ELR (cell line): Measurements from ENCODE around the gene KMT2C.
"Not testable (repeated sequence)": the region's sequence is repeated elsewhere in the genome, so short reads cannot be mapped to it uniquely, and the experiment has no call there.

Source experiments
- DNase-seq: peaks from one replicate; pipeline ENCODE4 v3.0.0-alpha.2; 2015; ENCODE audit warnings: low read depth

KMT2C gene

GRCh38 chr7:152355474-152356057, 80.2 kb downstream of the KMT2C start:
- DNase-seq: no peak

GRCh38 chr7:152354061-152354460, 81.7 kb downstream of the KMT2C start:
- peak; percentile 37 for DNase-seq

GRCh38 chr7:152353281-152353680, 82.5 kb downstream of the KMT2C start:
- DNase-seq: peak; percentile 7

GRCh38 chr7:152351747-152352146, 84.1 kb downstream of the KMT2C start:
- DNase-seq: not testable (repeated sequence)

GRCh38 chr7:152351168-152351567, 84.6 kb downstream of the KMT2C start:
- peak; percentile 28 for DNase-seq

GRCh38 chr7:152347888-152348287, 87.9 kb downstream of the KMT2C start:
- no peak for DNase-seq

GRCh38 chr7:152344253-152344652, 91.5 kb downstream of the KMT2C start:
- DNase-seq: peak; percentile 13

GRCh38 chr7:152342796-152343195, 93.0 kb downstream of the KMT2C start:
- DNase-seq: no peak

GRCh38 chr7:152341914-152342236, 93.9 kb downstream of the KMT2C start:
- DNase-seq: no peak

GRCh38 chr7:152341039-152341913, 94.5 kb downstream of the KMT2C start:
- DNase-seq: peak; percentile 66

- DNase-seq: no peak
Measured at GRCh38 chr7:152340161-152340560, 95.6 kb downstream of the KMT2C start.

GRCh38 chr7:152338561-152338960, 97.2 kb downstream of the KMT2C start:
- DNase-seq: no peak

- peak; percentile 70 for DNase-seq
Measured at GRCh38 chr7:152336754-152337368, 98.9 kb downstream of the KMT2C start.

- no peak for DNase-seq
Measured at GRCh38 chr7:152335900-152336571, 99.8 kb downstream of the KMT2C start.

GRCh38 chr7:152333134-152333533, 102.7 kb downstream of the KMT2C start:
- no peak for DNase-seq

- DNase-seq: no peak
Measured at GRCh38 chr7:152330827-152331226, 105.0 kb downstream of the KMT2C start.

GRCh38 chr7:152329469-152329868, 106.3 kb downstream of the KMT2C start:
- no peak for DNase-seq

- no peak for DNase-seq
Measured at GRCh38 chr7:152328234-152328633, 107.6 kb downstream of the KMT2C start.

- DNase-seq: no peak
Measured at GRCh38 chr7:152315845-152316244, 120.0 kb downstream of the KMT2C start.

GRCh38 chr7:152313831-152314604, 121.8 kb downstream of the KMT2C start:
- peak; percentile 84 for DNase-seq

GRCh38 chr7:152313217-152313616, 122.6 kb downstream of the KMT2C start:
- peak; percentile 4 for DNase-seq

GRCh38 chr7:152312316-152312715, 123.5 kb downstream of the KMT2C start:
- DNase-seq: no peak
